Stimulated activated CD8-positive, alpha-beta memory T cell treated with anti-CD3 and anti-CD28 coated beads, Interleukin-12 subunit alpha, Interleukin-12 subunit beta, amount 100 ng/mL, for 1 hour (primary cell): ENCODE measurements around the gene PLD1.
"Not testable (repeated sequence)": the region's sequence is repeated elsewhere in the genome, so short reads cannot be mapped to it uniquely, and the experiment has no call there.

ENCODE experiments used
- DNase-seq: peaks from one replicate; pipeline ENCODE4 v3.0.0-alpha.2; 2020; ENCODE audit warnings: low read depth

Gene PLD1

GRCh38 chr3:171663805-171664204 is 146.5 kb downstream of the PLD1 start:
- no peak for DNase-seq

- no peak for DNase-seq
Observed at GRCh38 chr3:171661484-171661883, 148.8 kb downstream of the PLD1 start.

- no peak for DNase-seq
Observed at GRCh38 chr3:171660188-171660587, 150.1 kb downstream of the PLD1 start.

- DNase-seq, result no peak
Observed at GRCh38 chr3:171658841-171659240, 151.4 kb downstream of the PLD1 start.

GRCh38 chr3:171654809-171655208 is 155.5 kb downstream of the PLD1 start:
- no peak for DNase-seq

- DNase-seq, result no peak
Observed at GRCh38 chr3:171654326-171654725, 156.0 kb downstream of the PLD1 start.

- DNase-seq, result no peak
Observed at GRCh38 chr3:171653701-171654100, 156.6 kb downstream of the PLD1 start.

- no peak for DNase-seq
Observed at GRCh38 chr3:171652932-171653331, 157.4 kb downstream of the PLD1 start.

- DNase-seq, result no peak
Observed at GRCh38 chr3:171649911-171650592, 160.2 kb downstream of the PLD1 start.

GRCh38 chr3:171649267-171649666 is 161.0 kb downstream of the PLD1 start:
- no peak for DNase-seq

- DNase-seq, result no peak
Observed at GRCh38 chr3:171648069-171648468, 162.2 kb downstream of the PLD1 start.

GRCh38 chr3:171646357-171647133 is 163.7 kb downstream of the PLD1 start:
- no peak for DNase-seq

- no peak for DNase-seq
Observed at GRCh38 chr3:171644681-171645080, 165.6 kb downstream of the PLD1 start.

- DNase-seq, result no peak
Observed at GRCh38 chr3:171643681-171644080, 166.6 kb downstream of the PLD1 start.

GRCh38 chr3:171643033-171643432 is 167.2 kb downstream of the PLD1 start:
- DNase-seq, result no peak

- no peak for DNase-seq
Observed at GRCh38 chr3:171640520-171641412, 169.5 kb downstream of the PLD1 start.

- no peak for DNase-seq
Observed at GRCh38 chr3:171636666-171637065, 173.6 kb downstream of the PLD1 start.

GRCh38 chr3:171632766-171633165 is 177.5 kb downstream of the PLD1 start:
- DNase-seq, result no peak

- DNase-seq, result not testable (repeated sequence)
Observed at GRCh38 chr3:171626799-171627198, 183.5 kb downstream of the PLD1 start.

- DNase-seq, result no peak
Observed at GRCh38 chr3:171622126-171622525, 188.2 kb downstream of the PLD1 start.

GRCh38 chr3:171620825-171621434 is 189.4 kb downstream of the PLD1 start:
- DNase-seq, result no peak

- DNase-seq, result no peak
Observed at GRCh38 chr3:171616798-171617197, 193.5 kb downstream of the PLD1 start.
